GF-D8 (cell line): ENCODE data around the gene C10orf53.

Experiments used
- DNase-seq: peaks from one replicate; lab custom pipeline; 2025; lab: John Stamatoyannopoulos, UW

Gene C10orf53

GRCh38 chr10:49679480-49679893 is at the start of gene C10orf53:
Gene C10orf53, plus strand, starts transcription at chr10:49679651. Its CDS starts 47 bp downstream, at chr10:49679698.
- DNase-seq: no peak

GRCh38 chr10:49631975-49632374 is 47.5 kb upstream of the C10orf53 start:
- no peak for DNase-seq

- DNase-seq: no peak
Observed at GRCh38 chr10:49632406-49633317, 46.8 kb upstream of the C10orf53 start.

- DNase-seq: no peak
Observed at GRCh38 chr10:49633327-49634068, 46.0 kb upstream of the C10orf53 start.

GRCh38 chr10:49634069-49634660 is 45.3 kb upstream of the C10orf53 start:
- DNase-seq: no peak

GRCh38 chr10:49642311-49642710 is 37.1 kb upstream of the C10orf53 start:
- DNase-seq: no peak

GRCh38 chr10:49643241-49644034 is 36.0 kb upstream of the C10orf53 start:
- DNase-seq: no peak

GRCh38 chr10:49644035-49644646 is 35.3 kb upstream of the C10orf53 start:
- no peak for DNase-seq

GRCh38 chr10:49645417-49645816 is 34.0 kb upstream of the C10orf53 start:
- DNase-seq: no peak

GRCh38 chr10:49645871-49646870 is 33.3 kb upstream of the C10orf53 start:
- no peak for DNase-seq

- DNase-seq: no peak
Observed at GRCh38 chr10:49647554-49647953, 31.9 kb upstream of the C10orf53 start.

GRCh38 chr10:49647985-49648795 is 31.3 kb upstream of the C10orf53 start:
- no peak for DNase-seq

- no peak for DNase-seq
Observed at GRCh38 chr10:49649294-49649693, 30.2 kb upstream of the C10orf53 start.

- DNase-seq: no peak
Observed at GRCh38 chr10:49649936-49650723, 29.3 kb upstream of the C10orf53 start.

GRCh38 chr10:49650724-49651034 is 28.8 kb upstream of the C10orf53 start:
- DNase-seq: no peak

- no peak for DNase-seq
Observed at GRCh38 chr10:49651039-49651835, 28.2 kb upstream of the C10orf53 start.

GRCh38 chr10:49651917-49652316 is 27.5 kb upstream of the C10orf53 start:
- DNase-seq: no peak
